CD14-positive monocyte (primary cell): ENCODE measurements around the gene STEAP3. TPM values are rescaled to one million over a fixed set of nuclear protein-coding genes. Genes with fewer than 3 reads are reported as not detected.

Experiments used
- DNase-seq, 3 donors: peaks; one replicate each; pipeline ENCODE4 v3.0.0-alpha.2; 2011 to 2022
- H2AFZ ChIP-seq: 2 replicates; pipeline ENCODE4 v1.6.0; 2012; ENCODE audit warnings: mild to moderate bottlenecking, low read depth, low read length, inconsistent platforms; ENCODE audit not compliant: insufficient read depth, poor library complexity, severe bottlenecking
- H3K27ac ChIP-seq, 2 donors: 1 replicate in 1 of 2; 2 replicates in 1 of 2; pipeline ENCODE4 v1.5.1; 2012 to 2013; ENCODE audit warnings: low read length in 2 of 2, control low read depth in 1 of 2, inconsistent platforms in 1 of 2, low read depth in 1 of 2, mild to moderate bottlenecking in 1 of 2
- H3K27me3 ChIP-seq, 2 donors: one replicate each; pipeline versions ENCODE4 v1.6.0 to v1.6.1; 2011 to 2013; ENCODE audit warnings: low read length in 2 of 2; ENCODE audit not compliant: control insufficient read depth in 2 of 2, insufficient read depth in 2 of 2
- H3K36me3 ChIP-seq, 2 donors: replicated peaks in 1 of 2; 1 replicate in 1 of 2; 2 replicates in 1 of 2; pipeline versions ENCODE4 v1.5.1 to v1.6.1; 2012 to 2013; ENCODE audit warnings: low read length in 2 of 2, control low read depth in 1 of 2, inconsistent platforms in 1 of 2, mild to moderate bottlenecking in 1 of 2; ENCODE audit not compliant: insufficient read depth in 2 of 2, control insufficient read depth in 1 of 2
- H3K4me1 ChIP-seq, 2 donors: 1 replicate in 1 of 2; 2 replicates in 1 of 2; pipeline versions ENCODE4 v1.5.1 to v1.6.1; 2012 to 2013; ENCODE audit warnings: low read length in 2 of 2, control low read depth in 1 of 2, inconsistent platforms in 1 of 2, mild to moderate bottlenecking in 1 of 2, moderate library complexity in 1 of 2; ENCODE audit not compliant: insufficient read depth in 2 of 2, control insufficient read depth in 1 of 2
- H3K4me2 ChIP-seq: replicated peaks from 2 replicates; pipeline ENCODE3; 2012; ENCODE audit warnings: low read length, moderate library complexity, mild to moderate bottlenecking; ENCODE audit not compliant: poor library complexity, severe bottlenecking; ENCODE audit errors: extremely low read depth
- H3K4me3 ChIP-seq, 3 experiments: fragments of 200-600 bp in 1 of 3; sonication (generic) in 1 of 3; replicated peaks in 1 of 3; 1 replicate in 2 of 3; 2 replicates in 1 of 3; pipeline ENCODE4 v1.5.1; 2011 to 2013; ENCODE audit warnings: low read length in 3 of 3, mild to moderate bottlenecking in 3 of 3, control low read depth in 2 of 3, low read depth in 2 of 3, inconsistent platforms in 1 of 3, moderate library complexity in 1 of 3
- H3K79me2 ChIP-seq: 2 replicates; pipeline ENCODE4 v1.6.0; 2012; ENCODE audit warnings: mild to moderate bottlenecking, control low read depth, inconsistent platforms, low read length, moderate library complexity; ENCODE audit not compliant: insufficient read depth
- H3K9ac ChIP-seq: 2 replicates; pipeline ENCODE4 v1.6.0; 2017; ENCODE audit warnings: low read length, mild to moderate bottlenecking; ENCODE audit not compliant: insufficient read depth, poor library complexity, severe bottlenecking
- H3K9me3 ChIP-seq, 2 donors: replicated peaks in 1 of 2; 1 replicate in 1 of 2; 2 replicates in 1 of 2; pipeline versions ENCODE4 v1.5.1 to v1.6.1; 2012 to 2013; ENCODE audit warnings: low read length in 2 of 2, control low read depth in 1 of 2; ENCODE audit not compliant: control insufficient read depth in 1 of 2, insufficient read depth in 1 of 2
- H4K20me1 ChIP-seq: 2 replicates; pipeline ENCODE4 v1.6.0; 2012; ENCODE audit warnings: mild to moderate bottlenecking, low read length, control low read depth, moderate library complexity; ENCODE audit not compliant: insufficient read depth
- H3K27ac Mint-ChIP-seq, 7 donors: one replicate each; pipeline ENCODE4 v1.8.0; 2020; ENCODE audit warnings: mild to moderate bottlenecking in 7 of 7, mixed read lengths in 7 of 7, moderate library complexity in 6 of 7, inconsistent platforms in 2 of 7
- H3K27me3 Mint-ChIP-seq, 3 donors: one replicate each; pipeline ENCODE4 v1.8.0; 2021 to 2022; ENCODE audit warnings: low read depth in 3 of 3, mild to moderate bottlenecking in 3 of 3, mixed read lengths in 3 of 3, moderate library complexity in 3 of 3, inconsistent platforms in 1 of 3
- H3K36me3 Mint-ChIP-seq, 2 donors: one replicate each; pipeline ENCODE4 v1.8.0; 2020; ENCODE audit warnings: mixed read lengths in 2 of 2, inconsistent platforms in 1 of 2, mild to moderate bottlenecking in 1 of 2
- H3K4me1 Mint-ChIP-seq: one replicate; pipeline ENCODE4 v1.8.0; 2020; ENCODE audit warnings: mild to moderate bottlenecking, mixed read lengths
- H3K4me3 Mint-ChIP-seq, 2 donors: one replicate each; pipeline ENCODE4 v1.8.0; 2020; ENCODE audit warnings: mild to moderate bottlenecking in 2 of 2, mixed read lengths in 2 of 2, moderate library complexity in 1 of 2
- H3K9me3 Mint-ChIP-seq, 7 donors: one replicate each; pipeline ENCODE4 v1.8.0; 2020 to 2022; ENCODE audit warnings: mixed read lengths in 7 of 7, mild to moderate bottlenecking in 6 of 7, moderate library complexity in 6 of 7, inconsistent platforms in 2 of 7
- CTCF ChIP-seq: fragments of 200-600 bp; IDR thresholded peaks from one replicate; pipeline ENCODE4 v1.8.0; 2022; ENCODE audit warnings: antibody characterized with exemption, mild to moderate bottlenecking
- WGBS: methylation state at CpG from one replicate; pipeline ENCODE4 v1.1.5; 2013; ENCODE audit warnings: missing lambda C conversion rate; ENCODE audit not compliant: insufficient coverage; 5-methylcytosine and 5-hydroxymethylcytosine counted together
- intact Hi-C, 2 donors: fragments of 100-400 bp; cut with micrococcal nuclease; formaldehyde crosslinking; loops; one replicate each; pipeline versions ENCODE4 v1.15.0 to v1.15.1; 2023
- polyA plus RNA-seq, 3 donors: library from polyadenylated mRNA; depleted of rRNA in 1 of 3; unstranded in 2 of 3; stranded (reverse) in 1 of 3; fragments of 300-500 nt in 2 of 3; fragments of >200 nt in 1 of 3; fragmentation: Illumina TruSeq in 2 of 3; gene quantifications; 1 replicate in 2 of 3; 2 replicates in 1 of 3; pipeline ENCODE4 v1.2.3, GENCODE V29; 2012 to 2021

Gene STEAP3
- polyA plus RNA-seq, 3 donors, result 3.0 to 10.7 (median 3.3) TPM

- TF ChIP-seq CTCF, result no peak
- peaks cover 4% of the 10 kb centered on the region for H3K4me1 Mint-ChIP-seq
- Histone ChIP-seq H3K4me3 (no peak overlapping the region), H3K4me1 (peaks cover 0 to 8% of the 10 kb centered on the region in 2 donors), H3K27ac (no peak overlapping the region), H3K36me3 (no peaks in the 10 kb centered on the region), H3K9me3 (no peaks in the 10 kb centered on the region), H3K79me2 (no peaks in the 10 kb centered on the region), H3K27me3 (no peaks in the 10 kb centered on the region), H4K20me1 (no peaks in the 10 kb centered on the region), H3K4me2 (no peak overlapping the region), H3K9ac (no peak overlapping the region), H2AFZ (no peak overlapping the region)
- H3K27ac Mint-ChIP-seq, result peak overlapping the region in 3 of 7 donors; percentile 46 to 54 (median 48)
- H3K4me3 Mint-ChIP-seq, result no peak overlapping the region
- peaks cover 0 to 1% (median 0%) of the 10 kb centered on the region in 3 donors for H3K27me3 Mint-ChIP-seq
- no peaks in the 10 kb centered on the region for H3K9me3 Mint-ChIP-seq
- intact Hi-C loops, result no loop called here
- H3K36me3 Mint-ChIP-seq, result peaks cover 0 to 3% of the 10 kb centered on the region in 2 donors
- peak in 2 of 3 donors; percentile 9 to 23 for DNase-seq
- WGBS, result 94% methylated on average over 7 of the region's 10 CpGs
These were observed 8.5 kb downstream of the STEAP3 start for GRCh38 chr2:119231975-119232665.

- Mint-ChIP-seq H3K36me3 (peaks cover 0 to 3% of the 10 kb centered on the region in 2 donors), H3K27me3 (peaks cover 0 to 1% (median 0%) of the 10 kb centered on the region in 3 donors), H3K27ac (no peak overlapping the region), H3K9me3 (no peaks in the 10 kb centered on the region), H3K4me1 (peaks cover 4% of the 10 kb centered on the region), H3K4me3 (no peak overlapping the region)
- DNase-seq, result no peak
- Histone ChIP-seq H3K79me2 (no peaks in the 10 kb centered on the region), H3K4me2 (no peak overlapping the region), H3K36me3 (no peaks in the 10 kb centered on the region), H3K27ac (no peak overlapping the region), H4K20me1 (no peaks in the 10 kb centered on the region), H3K9me3 (no peaks in the 10 kb centered on the region), H2AFZ (no peak overlapping the region), H3K9ac (no peak overlapping the region), H3K4me1 (peaks cover 0 to 8% of the 10 kb centered on the region in 2 donors), H3K4me3 (no peak overlapping the region), H3K27me3 (no peaks in the 10 kb centered on the region)
- 83% methylated on average over 1 of the region's 3 CpGs for WGBS
- no peak for TF ChIP-seq CTCF
- intact Hi-C loops, result no loop called here
These were observed 9.0 kb downstream of the STEAP3 start for GRCh38 chr2:119232666-119232993.
